Raji (cell line): ENCODE measurements around the gene CPED1.

Experiments
- POLR2A ChIP-seq: IDR thresholded peaks from 2 replicates; pipeline ENCODE4 v1.6.1; 2011; ENCODE audit warnings: low read depth, low read length, control low read depth; ENCODE audit not compliant: insufficient read depth

CPED1 gene

GRCh38 chr7:121000081-121000983, 11.8 kb downstream of the CPED1 start:
- TF ChIP-seq POLR2A = no peak

GRCh38 chr7:121001234-121001906, 12.9 kb downstream of the CPED1 start:
- TF ChIP-seq POLR2A = no peak

DNA sequence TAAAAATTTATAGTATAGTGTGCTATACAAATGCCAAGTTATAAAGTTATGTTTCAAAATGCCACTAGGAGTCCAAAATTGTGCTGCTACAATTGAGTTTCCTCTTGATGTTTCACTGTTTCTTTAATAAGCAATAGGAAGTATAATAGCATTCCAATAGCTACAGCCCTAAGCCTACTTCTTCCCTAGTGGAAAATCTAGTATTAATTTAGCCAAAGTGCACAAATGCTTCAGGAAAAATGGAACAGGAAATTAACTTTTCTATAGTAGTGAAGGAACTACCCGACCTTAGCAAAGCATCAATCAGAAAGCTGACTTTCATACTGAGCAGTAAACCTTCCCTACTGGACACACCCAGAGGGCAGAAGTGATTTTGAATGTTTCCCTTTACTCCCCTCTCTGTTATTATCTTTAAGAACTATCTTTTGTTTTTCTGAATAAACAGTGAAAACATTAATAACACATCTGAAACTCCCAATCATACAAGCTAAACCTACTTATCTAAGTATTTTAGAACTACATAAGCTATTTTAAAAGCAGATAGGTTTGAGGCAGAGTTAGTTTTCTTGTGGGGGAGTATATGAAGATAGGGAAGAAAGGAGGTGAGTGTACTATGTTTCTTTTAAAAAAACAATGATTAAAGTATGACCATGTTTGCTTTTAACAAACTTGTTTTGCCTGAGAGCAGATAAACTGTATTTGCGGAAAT, 13.7 kb downstream of the CPED1 start:
- TF ChIP-seq POLR2A = no peak

DNA sequence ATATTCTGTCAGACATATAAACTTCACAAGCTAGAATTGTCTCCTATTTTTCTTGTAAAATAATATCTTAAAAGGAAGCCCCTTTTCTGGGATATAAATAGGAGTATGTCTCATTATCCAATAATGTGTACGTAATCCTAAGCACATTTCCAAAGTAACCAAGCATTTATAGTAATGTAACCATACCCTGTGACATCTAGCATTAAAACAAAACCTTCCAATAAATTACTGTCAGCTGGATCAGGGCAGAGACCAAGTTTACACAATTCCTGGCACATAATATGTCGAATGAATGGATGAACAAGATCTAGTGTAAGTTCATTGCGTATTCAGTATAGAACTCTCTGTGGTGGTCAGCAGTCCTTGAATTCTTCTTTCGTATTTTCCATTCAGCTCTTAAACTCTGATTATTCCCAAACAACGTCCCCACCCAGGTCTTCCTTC, 14.3 kb downstream of the CPED1 start:
- TF ChIP-seq POLR2A = no peak

GRCh38 chr7:121003986-121004685, 15.6 kb downstream of the CPED1 start:
- TF ChIP-seq POLR2A = no peak

DNA sequence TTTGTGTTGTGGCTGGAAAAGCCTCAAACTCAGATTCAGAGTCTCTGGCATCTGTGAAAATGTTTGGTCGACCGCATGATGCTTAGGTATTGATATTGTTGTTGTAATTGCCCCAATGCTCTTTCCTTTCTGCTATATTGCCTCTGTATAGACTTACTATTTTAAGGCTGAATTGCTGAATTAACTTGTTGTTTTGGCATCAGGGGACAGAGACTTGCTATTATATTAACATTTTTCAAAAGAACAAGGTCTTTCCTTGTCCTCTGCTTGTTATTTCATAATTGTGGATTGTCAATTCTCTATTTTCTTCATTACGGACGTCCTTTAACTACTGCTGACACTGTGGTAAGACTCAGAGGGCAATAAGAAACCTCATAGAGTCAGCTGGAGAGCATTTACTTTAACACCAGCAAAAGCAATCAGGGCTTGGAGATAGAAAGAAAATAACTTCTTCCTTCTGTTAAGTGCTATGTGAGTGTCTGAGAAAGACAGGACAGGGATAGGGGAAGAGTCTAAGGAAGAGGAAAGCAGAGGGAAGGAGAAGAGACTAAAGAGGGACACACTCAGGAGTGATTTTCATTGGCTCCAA, 17.6 kb downstream of the CPED1 start:
- no peak for TF ChIP-seq POLR2A

- no peak for TF ChIP-seq POLR2A
Measured at GRCh38 chr7:121006711-121007315, 18.3 kb downstream of the CPED1 start.

DNA sequence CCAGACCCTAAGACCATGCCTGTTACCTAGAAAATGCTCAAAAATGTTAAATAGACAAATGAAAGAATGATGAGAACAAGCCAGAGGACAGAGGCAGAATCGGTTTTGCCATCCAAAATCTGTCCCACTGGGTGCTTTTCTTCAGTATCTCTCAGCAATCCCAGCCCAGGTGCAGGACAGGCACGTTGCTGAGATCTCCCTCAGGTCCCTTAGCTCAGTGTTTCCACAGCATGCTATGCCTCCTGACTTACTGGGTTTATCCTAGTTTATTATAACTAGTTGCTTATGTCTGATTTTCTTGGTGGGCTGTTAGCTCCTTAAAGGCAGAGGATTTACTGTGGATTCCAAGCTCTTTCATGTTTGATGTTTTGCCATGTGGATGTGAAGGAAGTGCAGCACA, 20.3 kb downstream of the CPED1 start:
- TF ChIP-seq POLR2A = no peak

GRCh38 chr7:121011401-121011800, 22.9 kb downstream of the CPED1 start:
- no peak for TF ChIP-seq POLR2A

- no peak for TF ChIP-seq POLR2A
Measured at GRCh38 chr7:121012170-121012874, 23.8 kb downstream of the CPED1 start.

- TF ChIP-seq POLR2A = no peak
Measured at GRCh38 chr7:121012919-121013318, 24.4 kb downstream of the CPED1 start.

DNA sequence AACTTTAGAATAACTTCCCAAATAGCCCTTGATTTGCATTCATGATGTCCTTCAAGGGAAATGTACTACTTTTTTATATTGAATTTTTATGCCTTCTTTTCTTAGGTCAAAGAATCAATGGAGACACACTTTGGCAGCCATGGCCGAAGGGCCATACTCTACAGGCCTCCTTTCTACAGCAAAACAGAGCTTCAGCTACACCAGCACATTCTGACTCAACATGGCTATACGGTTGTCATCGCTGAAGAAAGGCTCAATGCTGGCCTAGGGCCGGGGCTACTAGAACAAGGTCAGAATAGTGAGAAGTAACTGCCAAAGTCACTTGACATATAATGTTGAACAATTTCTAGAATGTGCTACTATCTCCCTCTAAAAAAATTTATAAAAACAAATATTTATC, 27.0 kb downstream of the CPED1 start:
- no peak for TF ChIP-seq POLR2A

- TF ChIP-seq POLR2A = no peak
Measured at GRCh38 chr7:121016966-121017365, 28.5 kb downstream of the CPED1 start.

- no peak for TF ChIP-seq POLR2A
Measured at GRCh38 chr7:121017586-121017985, 29.1 kb downstream of the CPED1 start.
